WTC11 (cell line): ENCODE measurements around the gene PTPN12.

ENCODE experiments used
- GTF2I ChIP-seq: fragments of 250-450 bp; sonication (Bioruptor Pico); conservative IDR thresholded peaks from 2 replicates; pipeline ENCODE4 v1.4.0; 2021; ENCODE audit warnings: mild to moderate bottlenecking
- NFATC4 ChIP-seq: fragments of 250-450 bp; sonication (Bioruptor Pico); IDR thresholded peaks from 2 replicates; pipeline ENCODE4 v1.9.0; 2021; ENCODE audit warnings: mild to moderate bottlenecking
- TF ChIP-seq, protein P1 (sequence below): fragments of 200-600 bp; IDR thresholded peaks from 2 replicates; pipeline ENCODE4 v1.8.0; 2022; ENCODE audit warnings: antibody characterized with exemption

DNA sequence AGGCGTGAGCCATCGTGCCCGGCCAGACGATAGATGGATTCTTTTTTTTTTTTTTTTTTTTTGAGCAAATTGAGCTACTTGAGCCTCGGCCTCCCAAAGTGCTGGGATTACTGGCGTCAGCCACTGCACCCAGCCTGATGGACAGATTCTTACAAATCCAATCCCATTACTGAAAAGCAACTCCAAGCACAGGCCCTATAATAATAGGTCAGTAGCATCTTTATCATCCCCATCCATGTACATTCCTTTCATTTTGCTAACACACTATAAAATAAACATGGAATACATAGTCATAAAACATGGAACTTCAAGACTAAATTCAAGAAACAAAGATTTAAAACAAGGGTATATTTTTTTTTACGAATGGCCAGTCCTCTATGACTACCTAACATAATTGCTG is 143.2 kb downstream of the PTPN12 start:
- TF ChIP-seq, protein P1, sequence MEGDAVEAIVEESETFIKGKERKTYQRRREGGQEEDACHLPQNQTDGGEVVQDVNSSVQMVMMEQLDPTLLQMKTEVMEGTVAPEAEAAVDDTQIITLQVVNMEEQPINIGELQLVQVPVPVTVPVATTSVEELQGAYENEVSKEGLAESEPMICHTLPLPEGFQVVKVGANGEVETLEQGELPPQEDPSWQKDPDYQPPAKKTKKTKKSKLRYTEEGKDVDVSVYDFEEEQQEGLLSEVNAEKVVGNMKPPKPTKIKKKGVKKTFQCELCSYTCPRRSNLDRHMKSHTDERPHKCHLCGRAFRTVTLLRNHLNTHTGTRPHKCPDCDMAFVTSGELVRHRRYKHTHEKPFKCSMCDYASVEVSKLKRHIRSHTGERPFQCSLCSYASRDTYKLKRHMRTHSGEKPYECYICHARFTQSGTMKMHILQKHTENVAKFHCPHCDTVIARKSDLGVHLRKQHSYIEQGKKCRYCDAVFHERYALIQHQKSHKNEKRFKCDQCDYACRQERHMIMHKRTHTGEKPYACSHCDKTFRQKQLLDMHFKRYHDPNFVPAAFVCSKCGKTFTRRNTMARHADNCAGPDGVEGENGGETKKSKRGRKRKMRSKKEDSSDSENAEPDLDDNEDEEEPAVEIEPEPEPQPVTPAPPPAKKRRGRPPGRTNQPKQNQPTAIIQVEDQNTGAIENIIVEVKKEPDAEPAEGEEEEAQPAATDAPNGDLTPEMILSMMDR: no peak
- TF ChIP-seq NFATC4: no peak
- no peak for TF ChIP-seq GTF2I (CRISPR knock-in tag)
